Measurements from ENCODE around the gene GARRE1. TPM values are rescaled to one million over a fixed set of nuclear protein-coding genes. Genes with fewer than 3 reads are reported as not detected.

GARRE1 gene
- total and polyA plus RNA-seq, 2 donors (not counting 1 experiment from before 2014, with no cell fraction given), result 7.2 to 10.9 TPM

- Histone ChIP-seq H4K20me1 (ENCODE audit: control insufficient read depth, extremely low read depth, insufficient read depth, low read length) (no peaks in the 10 kb centered on the region), H3K36me3 (ENCODE audit: control insufficient read depth, insufficient read depth, low read length) (no peaks in the 10 kb centered on the region), H3K4me3 (replicated peaks in 1 of 4; ENCODE audit: control extremely low read depth in 1 of 4, insufficient read depth in 1 of 4, low read depth in 3 of 4, low read length in 4 of 4) (peak overlapping the region; percentile 39 to 84 (median 62)), H2AFZ (ENCODE audit: low read length) (peak overlapping the region; percentile 8), H3K27me3 (ENCODE audit: control insufficient read depth, insufficient read depth, low read length) (no peaks in the 10 kb centered on the region), H3K4me1 (ENCODE audit: control insufficient read depth, extremely low read depth, insufficient read depth, low read length) (peaks cover 3% of the 10 kb centered on the region), H3K27ac (ENCODE audit: insufficient read depth, low read length) (peak overlapping the region; percentile 27), H3K9ac (ENCODE audit: insufficient read depth, low read length) (peak overlapping the region; percentile 59), H3K4me2 (ENCODE audit: extremely low read depth, insufficient read depth, low read length) (peak overlapping the region; percentile 97), H3K9me3 (ENCODE audit: control insufficient read depth, insufficient read depth, low read depth, low read length) (no peaks in the 10 kb centered on the region), H3K79me2 (ENCODE audit: control insufficient read depth, insufficient read depth, low read length) (peaks cover 10% of the 10 kb centered on the region)
- TF ChIP-seq EZH2 (IDR thresholded peaks at IDR 0.05; ENCODE audit: low read length, missing control alignments), result no peak
- no peak for TF ChIP-seq CTCF (conservative IDR thresholded peaks at IDR 0.05 in 1 of 2, IDR thresholded peaks at IDR 0.05 in 1 of 2; ENCODE audit: low read depth in 1 of 2, low read length in 2 of 2)
- DNase-seq (ENCODE audit: low read depth in 2 of 2), result peak; percentile 38
Measured at GRCh38 chr19:34254698-34255432, 511 bp downstream of the GARRE1 start.

DNA sequence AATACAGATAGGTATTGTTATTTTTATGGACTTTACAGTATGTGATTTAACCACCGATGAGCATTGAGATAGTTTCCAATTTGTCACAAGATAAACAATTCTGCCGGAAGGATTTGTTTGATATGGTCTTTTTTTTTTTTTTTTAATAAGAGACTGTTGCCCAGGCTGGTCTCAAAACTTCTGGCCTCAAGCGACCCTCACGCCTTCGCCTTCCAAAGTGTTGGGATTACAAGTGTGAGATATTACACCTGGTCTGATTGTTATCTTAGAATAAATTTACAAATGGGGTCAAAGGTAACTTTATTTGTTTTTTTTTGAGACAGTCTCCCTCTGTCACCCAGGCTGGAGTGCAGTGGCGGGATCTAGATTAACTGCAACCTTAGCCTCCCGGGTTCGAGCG lies 1.2 kb downstream of the GARRE1 start:
- H3K4me2 ChIP-seq (ENCODE audit: extremely low read depth, insufficient read depth, low read length), result peak overlapping the region; percentile 97
- H3K36me3 ChIP-seq (ENCODE audit: control insufficient read depth, insufficient read depth, low read length), result no peaks in the 10 kb centered on the region
- no peak for TF ChIP-seq EZH2 (IDR thresholded peaks at IDR 0.05; ENCODE audit: low read length, missing control alignments)
- peaks cover 5% of the 10 kb centered on the region for H3K4me1 ChIP-seq (ENCODE audit: control insufficient read depth, extremely low read depth, insufficient read depth, low read length)
- peak overlapping the region; percentile 39 to 84 (median 62) for H3K4me3 ChIP-seq (replicated peaks in 1 of 4; ENCODE audit: control extremely low read depth in 1 of 4, insufficient read depth in 1 of 4, low read depth in 3 of 4, low read length in 4 of 4)
- no peak overlapping the region for H2AFZ ChIP-seq (ENCODE audit: low read length)
- no peak for DNase-seq (ENCODE audit: low read depth in 2 of 2)
- no peaks in the 10 kb centered on the region for H3K27me3 ChIP-seq (ENCODE audit: control insufficient read depth, insufficient read depth, low read length)
- H3K27ac ChIP-seq (ENCODE audit: insufficient read depth, low read length), result peak overlapping the region; percentile 27
- H4K20me1 ChIP-seq (ENCODE audit: control insufficient read depth, extremely low read depth, insufficient read depth, low read length), result no peaks in the 10 kb centered on the region
- H3K9me3 ChIP-seq (ENCODE audit: control insufficient read depth, insufficient read depth, low read depth, low read length), result no peaks in the 10 kb centered on the region
- peaks cover 10% of the 10 kb centered on the region for H3K79me2 ChIP-seq (ENCODE audit: control insufficient read depth, insufficient read depth, low read length)
- H3K9ac ChIP-seq (ENCODE audit: insufficient read depth, low read length), result peak overlapping the region; percentile 59

GRCh38 chr19:34256835-34257558 lies 2.6 kb downstream of the GARRE1 start:
- Histone ChIP-seq H3K4me2 (ENCODE audit: extremely low read depth, insufficient read depth, low read length) (no peak overlapping the region), H3K27ac (ENCODE audit: insufficient read depth, low read length) (no peak overlapping the region), H3K4me3 (replicated peaks in 1 of 4; ENCODE audit: control extremely low read depth in 1 of 4, insufficient read depth in 1 of 4, low read depth in 3 of 4, low read length in 4 of 4) (no peak overlapping the region), H3K4me1 (ENCODE audit: control insufficient read depth, extremely low read depth, insufficient read depth, low read length) (peaks cover 14% of the 10 kb centered on the region), H2AFZ (ENCODE audit: low read length) (no peak overlapping the region), H3K27me3 (ENCODE audit: control insufficient read depth, insufficient read depth, low read length) (no peaks in the 10 kb centered on the region), H3K9ac (ENCODE audit: insufficient read depth, low read length) (no peak overlapping the region), H3K9me3 (ENCODE audit: control insufficient read depth, insufficient read depth, low read depth, low read length) (no peaks in the 10 kb centered on the region), H3K36me3 (ENCODE audit: control insufficient read depth, insufficient read depth, low read length) (no peaks in the 10 kb centered on the region), H3K79me2 (ENCODE audit: control insufficient read depth, insufficient read depth, low read length) (peaks cover 17% of the 10 kb centered on the region), H4K20me1 (ENCODE audit: control insufficient read depth, extremely low read depth, insufficient read depth, low read length) (no peaks in the 10 kb centered on the region)
- TF ChIP-seq CTCF (conservative IDR thresholded peaks at IDR 0.05 in 1 of 2, IDR thresholded peaks at IDR 0.05 in 1 of 2; ENCODE audit: low read depth in 1 of 2, low read length in 2 of 2) (no peak), EZH2 (IDR thresholded peaks at IDR 0.05; ENCODE audit: low read length, missing control alignments) (no peak)
- no peak for DNase-seq (ENCODE audit: low read depth in 2 of 2)

All from fibroblast of lung (primary cell).